Body of pancreas (tissue), 4 donors: Measurements from ENCODE around the gene R3HDM4. TPM values are rescaled to one million over a fixed set of nuclear protein-coding genes. Genes with fewer than 3 reads are reported as not detected.

ENCODE experiments used
- ATAC-seq: fragments of 150-250 bp; one replicate; pipeline ENCODE4 v1.9.1; 2016
- DNase-seq, 4 donors: peaks; one replicate each; pipeline ENCODE4 v3.0.0-alpha.2; 2019
- H3K27ac ChIP-seq, 4 donors: fragments of 200-600 bp; sonication (generic); 1 replicate in 3 of 4; 2 replicates in 1 of 4; pipeline versions ENCODE4 v1.5.1 to v1.6.1; 2016 to 2019; ENCODE audit warnings: mild to moderate bottlenecking in 1 of 4, mixed read lengths in 1 of 4, moderate library complexity in 1 of 4
- H3K27me3 ChIP-seq, 2 donors: fragments of 200-600 bp; sonication (generic); one replicate each; pipeline ENCODE4 v1.6.0; 2016; ENCODE audit warnings: mild to moderate bottlenecking in 1 of 2
- H3K36me3 ChIP-seq, 2 donors: fragments of 200-600 bp; sonication (generic); replicated peaks in 1 of 2; 2 replicates each; pipeline ENCODE4 v1.5.1; 2016; ENCODE audit warnings: low read depth in 2 of 2; ENCODE audit not compliant: insufficient read depth in 1 of 2
- H3K4me1 ChIP-seq: fragments of 200-600 bp; sonication (generic); one replicate; pipeline ENCODE4 v1.6.0; 2016
- H3K4me3 ChIP-seq, 2 donors: fragments of 200-600 bp; sonication (generic); 1 replicate in 1 of 2; 2 replicates in 1 of 2; pipeline ENCODE4 v1.5.1; 2016 to 2019
- H3K9me3 ChIP-seq, 3 donors: fragments of 200-600 bp; sonication (generic); 1 replicate in 2 of 3; 2 replicates in 1 of 3; pipeline ENCODE4 v1.5.1; 2016
- POLR2A ChIP-seq, 3 donors: fragments of 450-650 bp; IDR thresholded peaks; one replicate each; pipeline ENCODE4 v1.6.1; 2016; ENCODE audit warnings: antibody characterized with exemption in 3 of 3, mild to moderate bottlenecking in 2 of 3
- WGBS, 2 donors: methylation state at CpG; one replicate each; pipeline ENCODE4 v1.1.5; 2017; 5-methylcytosine and 5-hydroxymethylcytosine counted together
- intact Hi-C: fragments of 100-400 bp; cut with DNase I; formaldehyde crosslinking; loops from one replicate; pipeline ENCODE4 v1.15.1; 2023
- total RNA-seq, 2 donors: library from RNA; depleted of rRNA; stranded (reverse); fragments of >200 nt; gene quantifications; one replicate each; pipeline ENCODE4 v1.1.0, GENCODE V29; 2016
- TF ChIP-seq, protein P1 (sequence below), 7 experiments: fragments of 450-650 bp in 4 of 7; fragments of 200-600 bp in 3 of 7; sonication (generic) in 3 of 7; IDR thresholded peaks; one replicate each; pipeline ENCODE4 v1.5.1; 2016 to 2019; ENCODE audit warnings: antibody characterized with exemption in 7 of 7

Gene R3HDM4
- total RNA-seq, 2 donors from 2014 or later, result 11.2 to 34.0 TPM

DNA sequence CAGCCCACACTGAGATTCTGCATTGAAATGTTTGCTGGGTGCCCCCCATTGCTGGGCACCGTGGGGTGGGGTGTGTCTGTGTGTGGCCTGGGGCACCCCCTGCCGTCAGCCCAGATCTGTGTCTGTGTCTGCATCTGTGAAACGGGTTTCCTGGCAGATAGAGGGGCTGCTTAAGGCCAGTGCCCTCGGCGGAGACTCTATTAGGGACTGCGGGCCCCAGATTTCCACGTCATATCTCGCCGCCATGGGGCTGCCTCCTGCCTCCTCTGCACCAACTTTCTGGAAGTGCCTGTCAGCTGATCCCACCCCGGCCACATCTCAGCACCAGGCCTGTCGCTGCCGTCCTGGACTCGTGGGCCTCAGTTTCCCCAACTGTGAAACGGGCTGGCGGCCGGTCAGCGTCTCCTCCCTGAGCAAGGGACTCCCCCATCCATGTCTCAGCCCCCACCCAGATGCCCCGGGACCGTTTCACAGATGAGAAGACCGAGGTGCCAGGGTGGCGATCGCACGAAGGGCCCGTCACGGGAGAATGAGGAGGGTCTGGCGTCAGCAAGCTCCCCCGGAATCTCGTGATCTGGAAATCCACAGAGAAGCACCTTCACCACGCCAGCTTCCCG lies 34.2 kb upstream of the R3HDM4 start:
- intact Hi-C loops, result no loop called here
- Histone ChIP-seq H3K27ac (no peak overlapping the region), H3K4me3 (no peak overlapping the region), H3K9me3 (no peaks in the 10 kb centered on the region), H3K27me3 (no peaks in the 10 kb centered on the region), H3K36me3 (no peaks in the 10 kb centered on the region), H3K4me1 (peaks cover 13% of the 10 kb centered on the region)
- no peak for TF ChIP-seq POLR2A (IDR thresholded peaks at IDR 0.05)
- TF ChIP-seq, protein P1, sequence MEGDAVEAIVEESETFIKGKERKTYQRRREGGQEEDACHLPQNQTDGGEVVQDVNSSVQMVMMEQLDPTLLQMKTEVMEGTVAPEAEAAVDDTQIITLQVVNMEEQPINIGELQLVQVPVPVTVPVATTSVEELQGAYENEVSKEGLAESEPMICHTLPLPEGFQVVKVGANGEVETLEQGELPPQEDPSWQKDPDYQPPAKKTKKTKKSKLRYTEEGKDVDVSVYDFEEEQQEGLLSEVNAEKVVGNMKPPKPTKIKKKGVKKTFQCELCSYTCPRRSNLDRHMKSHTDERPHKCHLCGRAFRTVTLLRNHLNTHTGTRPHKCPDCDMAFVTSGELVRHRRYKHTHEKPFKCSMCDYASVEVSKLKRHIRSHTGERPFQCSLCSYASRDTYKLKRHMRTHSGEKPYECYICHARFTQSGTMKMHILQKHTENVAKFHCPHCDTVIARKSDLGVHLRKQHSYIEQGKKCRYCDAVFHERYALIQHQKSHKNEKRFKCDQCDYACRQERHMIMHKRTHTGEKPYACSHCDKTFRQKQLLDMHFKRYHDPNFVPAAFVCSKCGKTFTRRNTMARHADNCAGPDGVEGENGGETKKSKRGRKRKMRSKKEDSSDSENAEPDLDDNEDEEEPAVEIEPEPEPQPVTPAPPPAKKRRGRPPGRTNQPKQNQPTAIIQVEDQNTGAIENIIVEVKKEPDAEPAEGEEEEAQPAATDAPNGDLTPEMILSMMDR (IDR thresholded peaks at IDR 0.05), result no peak
- ATAC-seq (no peak), DNase-seq (no peak)
- WGBS, 2 donors, result 68 to 92% methylated on average over 18 to 27 of the region's 30 CpGs

DNA sequence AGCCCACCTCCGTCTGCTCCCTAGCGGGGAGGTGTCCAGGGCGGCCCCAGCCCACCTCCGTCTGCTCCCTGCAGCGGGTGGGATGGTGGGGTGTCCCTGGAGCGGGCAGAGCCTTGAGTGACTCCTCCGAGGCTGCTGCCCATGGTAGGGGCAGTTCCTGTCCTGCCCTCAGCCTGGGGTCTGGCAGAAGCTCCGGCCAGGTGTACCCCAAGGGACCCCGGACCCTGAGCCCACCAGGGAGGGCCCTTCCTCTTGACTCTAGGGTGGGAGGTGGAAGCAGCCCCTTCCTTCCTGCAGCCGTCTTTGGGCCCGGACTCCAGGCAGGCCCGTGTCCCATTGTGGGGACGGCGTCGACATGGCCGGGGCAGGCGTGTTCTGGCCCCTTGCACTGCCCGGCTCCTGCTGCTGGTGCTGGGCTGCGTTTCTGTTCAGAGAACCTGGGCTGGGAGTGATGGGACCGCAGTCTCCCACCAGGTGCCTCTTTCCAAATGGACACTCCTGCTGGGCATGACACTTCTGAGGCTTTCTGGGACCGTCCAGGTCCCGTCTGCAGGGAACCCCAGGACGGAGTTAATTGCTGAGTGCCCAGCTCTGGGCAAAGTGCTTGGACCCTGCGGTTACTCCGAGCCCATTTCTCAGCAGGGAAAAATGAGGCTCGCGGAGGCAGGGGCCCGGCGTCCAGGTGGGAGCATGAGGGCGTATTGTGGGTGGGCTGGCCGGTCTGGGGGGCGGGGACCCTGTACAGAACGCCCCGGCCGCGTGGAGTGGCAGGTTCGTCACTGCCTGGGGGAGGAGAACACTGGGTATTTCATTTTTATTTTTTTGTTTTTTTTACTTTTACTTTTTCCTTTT lies 32.6 kb upstream of the R3HDM4 start:
- TF ChIP-seq, protein P1 (IDR thresholded peaks at IDR 0.05), result no peak
- TF ChIP-seq POLR2A (IDR thresholded peaks at IDR 0.05), result no peak
- 87 to 93% methylated on average over 18 to 37 of the region's 37 CpGs for whole genome bisulfite sequencing, 2 donors
- H3K4me1 ChIP-seq, result peaks cover 22% of the 10 kb centered on the region
- no peaks in the 10 kb centered on the region for H3K27me3 ChIP-seq
- no peak overlapping the region for H3K4me3 ChIP-seq
- intact Hi-C loops, result no loop called here
- ATAC-seq (no peak), DNase-seq (no peak)
- H3K27ac ChIP-seq, result no peak overlapping the region
- H3K36me3 ChIP-seq, result no peaks in the 10 kb centered on the region
- H3K9me3 ChIP-seq, result no peaks in the 10 kb centered on the region

DNA sequence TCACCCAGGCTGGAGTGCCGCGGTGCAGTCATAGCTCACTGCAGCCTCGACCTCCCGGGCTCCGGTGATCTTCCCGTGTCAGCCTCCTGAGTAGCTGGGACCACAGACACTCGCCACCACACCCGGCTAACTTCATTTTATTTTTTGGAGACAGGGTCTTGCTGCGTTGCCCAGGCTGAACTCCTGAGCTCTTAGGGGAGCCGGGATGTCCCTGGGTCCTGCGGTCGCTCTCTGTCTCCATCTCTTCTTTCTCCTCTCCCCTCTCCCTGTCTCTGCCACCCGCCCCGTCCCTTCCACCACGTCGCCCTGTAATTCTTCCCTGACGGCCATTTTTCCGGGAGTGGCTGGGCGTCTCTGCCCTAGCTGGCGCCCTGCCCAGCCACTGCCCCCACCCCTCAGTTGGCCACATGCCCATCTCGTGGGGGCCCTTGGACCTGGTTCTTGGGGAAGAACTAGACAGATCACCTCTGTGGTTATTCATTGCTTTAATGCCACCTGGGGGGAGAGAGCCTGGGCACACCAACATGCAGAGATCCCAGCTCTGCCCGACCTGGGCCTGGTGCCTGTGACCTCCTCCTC lies 31.7 kb upstream of the R3HDM4 start:
- DNase-seq (no peak), ATAC-seq (no peak)
- H3K9me3 ChIP-seq, result no peaks in the 10 kb centered on the region
- H3K4me3 ChIP-seq, result no peak overlapping the region
- H3K27ac ChIP-seq, result no peak overlapping the region
- peaks cover 31% of the 10 kb centered on the region for H3K4me1 ChIP-seq
- 64 to 65% methylated on average over 14 to 22 of the region's 22 CpGs for WGBS, 2 donors
- H3K27me3 ChIP-seq, result no peaks in the 10 kb centered on the region
- TF ChIP-seq, protein P1 (IDR thresholded peaks at IDR 0.05), result no peak
- TF ChIP-seq POLR2A (IDR thresholded peaks at IDR 0.05), result no peak
- H3K36me3 ChIP-seq, result no peaks in the 10 kb centered on the region
- intact Hi-C loops, result no loop called here

- ATAC-seq (no peak), DNase-seq (no peak)
- intact Hi-C loops, result no loop called here
- H3K27me3 ChIP-seq, result no peaks in the 10 kb centered on the region
- no peak overlapping the region for H3K27ac ChIP-seq
- H3K36me3 ChIP-seq, result no peaks in the 10 kb centered on the region
- H3K4me1 ChIP-seq, result peaks cover 37% of the 10 kb centered on the region
- no peak for TF ChIP-seq POLR2A (IDR thresholded peaks at IDR 0.05)
- TF ChIP-seq, protein P1 (IDR thresholded peaks at IDR 0.05), result no peak
- no peaks in the 10 kb centered on the region for H3K9me3 ChIP-seq
- no peak overlapping the region for H3K4me3 ChIP-seq
- 73% methylated on average over 24 of the region's 27 CpGs; no CpG with 5 or more reads in 1 of the 2 donors for WGBS, 2 donors
These were observed 31.1 kb upstream of the R3HDM4 start for GRCh38 chr19:944171-944567.
